Astrocyte (in vitro differentiated cells and primary cell): ENCODE data around the gene ARID5A. TPM values are rescaled to one million over a fixed set of nuclear protein-coding genes. Genes with fewer than 3 reads are reported as not detected.

Experiments
- DNase-seq: peaks from one replicate; pipeline ENCODE4 v3.0.0-alpha.2; 2010; ENCODE audit warnings: low read depth
- FAIRE-seq: peaks from 2 replicates; lab custom pipeline; 2011; peaks lifted over from hg19 to GRCh38; lab: Jason Lieb, UNC
- H2AFZ ChIP-seq: 2 replicates; pipeline ENCODE4 v1.6.0; 2012; ENCODE audit warnings: low read depth, low read length, inconsistent platforms
- H3K27ac ChIP-seq: 2 replicates; pipeline ENCODE4 v1.5.1; 2011; ENCODE audit warnings: low read depth, low read length, inconsistent platforms
- H3K27me3 ChIP-seq: 2 replicates; pipeline ENCODE4 v1.6.0; 2011; ENCODE audit warnings: low read length, inconsistent platforms; ENCODE audit not compliant: insufficient read depth
- H3K36me3 ChIP-seq: 2 replicates; pipeline ENCODE4 v1.5.1; 2011; ENCODE audit warnings: low read length, inconsistent platforms; ENCODE audit not compliant: insufficient read depth
- H3K4me1 ChIP-seq: 2 replicates; pipeline ENCODE4 v1.5.1; 2011; ENCODE audit warnings: low read length, inconsistent platforms; ENCODE audit not compliant: insufficient read depth
- H3K4me2 ChIP-seq: 2 replicates; pipeline ENCODE4 v1.6.0; 2012; ENCODE audit warnings: low read length, inconsistent platforms
- H3K4me3 ChIP-seq: 2 replicates; pipeline ENCODE4 v1.5.1; 2011; ENCODE audit warnings: low read depth, mild to moderate bottlenecking, low read length, inconsistent platforms; ENCODE audit not compliant: insufficient read depth
- H3K79me2 ChIP-seq: 2 replicates; pipeline ENCODE4 v1.6.0; 2012; ENCODE audit warnings: mild to moderate bottlenecking, low read length, inconsistent platforms; ENCODE audit not compliant: insufficient read depth
- H3K9ac ChIP-seq: 2 replicates; pipeline ENCODE4 v1.6.0; 2012; ENCODE audit warnings: mild to moderate bottlenecking, low read length, inconsistent platforms
- H3K9me3 ChIP-seq: 2 replicates; pipeline ENCODE4 v1.5.1; 2012; ENCODE audit warnings: low read depth, mild to moderate bottlenecking, low read length, inconsistent platforms; ENCODE audit not compliant: insufficient read depth
- H4K20me1 ChIP-seq: 2 replicates; pipeline ENCODE4 v1.6.0; 2012; ENCODE audit warnings: low read length, inconsistent platforms; ENCODE audit not compliant: insufficient read depth
- H3K27ac Mint-ChIP-seq: one replicate; pipeline ENCODE4 v1.8.0; 2021; ENCODE audit warnings: mild to moderate bottlenecking, mixed read lengths; ENCODE audit not compliant: unreplicated experiment
- H3K27me3 Mint-ChIP-seq: one replicate; pipeline ENCODE4 v1.8.0; 2021; ENCODE audit warnings: low read depth, mixed read lengths; ENCODE audit not compliant: unreplicated experiment
- H3K36me3 Mint-ChIP-seq: one replicate; pipeline ENCODE4 v1.8.0; 2021; ENCODE audit warnings: low read depth, mixed read lengths; ENCODE audit not compliant: unreplicated experiment
- H3K4me1 Mint-ChIP-seq: one replicate; pipeline ENCODE4 v1.8.0; 2021; ENCODE audit warnings: low read depth, mixed read lengths; ENCODE audit not compliant: unreplicated experiment
- H3K4me3 Mint-ChIP-seq: one replicate; pipeline ENCODE4 v1.8.0; 2021; ENCODE audit warnings: mild to moderate bottlenecking, moderate library complexity, mixed read lengths; ENCODE audit not compliant: unreplicated experiment
- H3K9me3 Mint-ChIP-seq: one replicate; pipeline ENCODE4 v1.8.0; 2021; ENCODE audit warnings: mild to moderate bottlenecking, mixed read lengths; ENCODE audit not compliant: unreplicated experiment
- CTCF ChIP-seq: IDR thresholded peaks from 2 replicates; pipeline ENCODE4 v1.5.1; 2011; ENCODE audit warnings: low read depth, mild to moderate bottlenecking, inconsistent platforms, low read length, moderate library complexity; ENCODE audit not compliant: insufficient read depth
- EZH2 ChIP-seq: IDR thresholded peaks from 2 replicates; pipeline ENCODE4 v1.6.1; 2012; ENCODE audit warnings: mild to moderate bottlenecking, low read length, inconsistent platforms; ENCODE audit not compliant: insufficient read depth
- total RNA-seq: library from RNA; stranded (reverse); gene quantifications from 2 replicates; pipeline ENCODE4 v1.2.1, GENCODE V29; 2021

ARID5A gene
- total RNA-seq, 1 donor from 2014 or later, result 11.8 TPM

- Histone ChIP-seq H3K36me3 (peaks cover 4% of the 10 kb centered on the region), H3K4me1 (peaks cover 7% of the 10 kb centered on the region), H3K27ac (no peak overlapping the region), H3K27me3 (no peaks in the 10 kb centered on the region), H4K20me1 (peaks cover 59% of the 10 kb centered on the region), H3K9me3 (no peaks in the 10 kb centered on the region), H2AFZ (no peak overlapping the region), H3K9ac (no peak overlapping the region), H3K4me3 (no peak overlapping the region), H3K4me2 (no peak overlapping the region), H3K79me2 (peaks cover 22% of the 10 kb centered on the region)
- Mint-ChIP-seq H3K27me3 (no peaks in the 10 kb centered on the region), H3K36me3 (peaks cover 23% of the 10 kb centered on the region), H3K4me3 (no peak overlapping the region), H3K27ac (no peak overlapping the region), H3K4me1 (peaks cover 2% of the 10 kb centered on the region), H3K9me3 (peaks cover 4% of the 10 kb centered on the region)
- no peak for TF ChIP-seq CTCF
- no peak for TF ChIP-seq EZH2
- FAIRE-seq (no peak), DNase-seq (no peak)
These were observed 10.2 kb downstream of the ARID5A start for GRCh38 chr2:96546797-96547196.

DNA sequence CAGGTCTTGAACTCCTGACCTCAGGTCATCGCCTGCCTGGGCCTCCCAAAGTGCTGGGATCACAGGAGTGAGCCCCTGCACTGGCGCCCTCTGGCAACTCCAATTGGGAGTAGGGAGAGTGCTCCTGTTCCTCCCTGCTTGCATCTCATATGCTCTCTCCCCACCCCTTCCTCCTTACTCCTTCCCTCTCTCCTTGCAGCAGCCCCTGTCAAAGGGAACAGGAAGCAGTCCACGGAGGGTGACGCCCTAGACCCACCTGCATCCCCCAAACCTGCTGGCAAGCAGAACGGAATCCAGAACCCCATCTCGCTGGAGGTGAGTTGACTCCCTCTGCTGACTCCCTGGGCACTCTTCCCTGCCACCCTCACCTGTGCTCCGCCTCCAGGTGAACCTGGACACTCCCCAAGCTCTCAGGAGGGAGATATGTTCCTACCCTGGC is 10.7 kb downstream of the ARID5A start:
- Mint-ChIP-seq H3K27ac (no peak overlapping the region), H3K9me3 (peaks cover 4% of the 10 kb centered on the region), H3K4me1 (peaks cover 2% of the 10 kb centered on the region), H3K36me3 (peaks cover 23% of the 10 kb centered on the region), H3K4me3 (no peak overlapping the region), H3K27me3 (no peaks in the 10 kb centered on the region)
- TF ChIP-seq EZH2, result no peak
- no peak for TF ChIP-seq CTCF
- DNase-seq, result no peak
- no peak overlapping the region for H2AFZ ChIP-seq
- H3K4me1 ChIP-seq, result peaks cover 7% of the 10 kb centered on the region
- no peak for FAIRE-seq
- H3K4me2 ChIP-seq, result peak overlapping the region; percentile 2
- no peak overlapping the region for H3K9ac ChIP-seq
- no peak overlapping the region for H3K27ac ChIP-seq
- no peaks in the 10 kb centered on the region for H3K9me3 ChIP-seq
- H3K79me2 ChIP-seq, result peaks cover 18% of the 10 kb centered on the region
- H3K4me3 ChIP-seq, result no peak overlapping the region
- H3K27me3 ChIP-seq, result no peaks in the 10 kb centered on the region
- peaks cover 55% of the 10 kb centered on the region for H4K20me1 ChIP-seq
- H3K36me3 ChIP-seq, result peaks cover 4% of the 10 kb centered on the region

DNA sequence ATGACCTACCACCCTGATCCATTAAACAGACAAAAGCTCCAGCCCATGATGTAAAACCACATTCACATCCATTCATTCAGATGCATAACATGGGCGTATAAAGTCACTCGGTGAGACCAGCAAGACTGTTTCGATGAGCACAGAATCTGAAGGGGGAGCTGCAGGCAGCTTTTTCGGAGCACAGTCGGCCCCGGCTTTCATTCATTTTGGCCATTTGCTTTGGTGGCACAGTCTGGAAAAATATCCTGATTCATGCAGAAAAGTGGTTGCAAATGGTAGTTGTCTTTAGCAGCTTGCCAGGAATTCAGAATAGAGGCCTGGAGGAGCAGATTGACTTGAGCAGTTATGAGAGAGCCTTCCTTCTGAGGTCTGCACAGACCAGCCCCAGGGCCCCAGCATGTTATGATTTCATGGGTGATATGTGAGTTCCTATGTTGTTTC is 11.2 kb downstream of the ARID5A start:
- Histone ChIP-seq H3K27me3 (no peaks in the 10 kb centered on the region), H2AFZ (no peak overlapping the region), H3K9ac (no peak overlapping the region), H3K36me3 (peaks cover 2% of the 10 kb centered on the region), H3K4me1 (peaks cover 7% of the 10 kb centered on the region), H3K79me2 (peaks cover 12% of the 10 kb centered on the region), H3K27ac (no peak overlapping the region), H4K20me1 (peaks cover 49% of the 10 kb centered on the region), H3K4me2 (peak overlapping the region; percentile 2), H3K4me3 (no peak overlapping the region), H3K9me3 (no peaks in the 10 kb centered on the region)
- H3K4me3 Mint-ChIP-seq, result no peak overlapping the region
- TF ChIP-seq EZH2 (no peak), CTCF (no peak)
- peaks cover 22% of the 10 kb centered on the region for H3K36me3 Mint-ChIP-seq
- FAIRE-seq (no peak), DNase-seq (peak; percentile 57)
- H3K4me1 Mint-ChIP-seq, result peaks cover 2% of the 10 kb centered on the region
- no peak overlapping the region for H3K27ac Mint-ChIP-seq
- peaks cover 4% of the 10 kb centered on the region for H3K9me3 Mint-ChIP-seq
- no peaks in the 10 kb centered on the region for H3K27me3 Mint-ChIP-seq
